IPS-18a (cell line): ENCODE data around the gene EP300.

Experiments used
- H3K27ac ChIP-seq: one replicate; pipeline ENCODE4 v1.5.1; 2013; ENCODE audit warnings: low read length
- H3K27me3 ChIP-seq: one replicate; pipeline ENCODE4 v1.6.1; 2013; ENCODE audit warnings: mild to moderate bottlenecking, low read length; ENCODE audit not compliant: control insufficient read depth, insufficient read depth
- H3K36me3 ChIP-seq: one replicate; pipeline ENCODE4 v1.6.1; 2013; ENCODE audit warnings: low read depth, low read length; ENCODE audit not compliant: control insufficient read depth
- H3K4me1 ChIP-seq: one replicate; pipeline ENCODE4 v1.6.1; 2013; ENCODE audit warnings: low read depth, low read length; ENCODE audit not compliant: control insufficient read depth
- H3K4me3 ChIP-seq: one replicate; pipeline ENCODE4 v1.5.1; 2013; ENCODE audit warnings: low read length
- H3K9ac ChIP-seq: one replicate; pipeline ENCODE4 v1.6.1; 2013; ENCODE audit warnings: mild to moderate bottlenecking, low read length, moderate library complexity
- H3K9me3 ChIP-seq: one replicate; pipeline ENCODE4 v1.6.1; 2013; ENCODE audit warnings: low read depth, low read length; ENCODE audit not compliant: control insufficient read depth

The EP300 gene

GRCh38 chr22:41193829-41194228 is 101.4 kb downstream of the EP300 start:
- H3K27me3 ChIP-seq = peaks cover 24% of the 10 kb centered on the region
- no peaks in the 10 kb centered on the region for H3K36me3 ChIP-seq
- no peaks in the 10 kb centered on the region for H3K9me3 ChIP-seq
- H3K4me1 ChIP-seq = no peaks in the 10 kb centered on the region
- no peak overlapping the region for H3K4me3 ChIP-seq
- no peak overlapping the region for H3K27ac ChIP-seq
- H3K9ac ChIP-seq = no peak overlapping the region

- no peaks in the 10 kb centered on the region for H3K9me3 ChIP-seq
- H3K27ac ChIP-seq = no peak overlapping the region
- peaks cover 34% of the 10 kb centered on the region for H3K27me3 ChIP-seq
- no peaks in the 10 kb centered on the region for H3K36me3 ChIP-seq
- H3K4me3 ChIP-seq = peak overlapping the region; percentile 75
- H3K9ac ChIP-seq = no peak overlapping the region
- no peaks in the 10 kb centered on the region for H3K4me1 ChIP-seq
These were observed 104.9 kb downstream of the EP300 start for GRCh38 chr22:41197038-41197972.

GRCh38 chr22:41198027-41198580 is 105.7 kb downstream of the EP300 start:
- Histone ChIP-seq H3K27me3 (peaks cover 34% of the 10 kb centered on the region), H3K9ac (no peak overlapping the region), H3K27ac (no peak overlapping the region), H3K36me3 (no peaks in the 10 kb centered on the region), H3K4me3 (peak overlapping the region; percentile 75), H3K9me3 (no peaks in the 10 kb centered on the region), H3K4me1 (no peaks in the 10 kb centered on the region)

GRCh38 chr22:41201141-41201540 is 108.7 kb downstream of the EP300 start:
- no peaks in the 10 kb centered on the region for H3K4me1 ChIP-seq
- H3K9ac ChIP-seq = no peak overlapping the region
- no peak overlapping the region for H3K27ac ChIP-seq
- peaks cover 33% of the 10 kb centered on the region for H3K27me3 ChIP-seq
- no peak overlapping the region for H3K4me3 ChIP-seq
- no peaks in the 10 kb centered on the region for H3K9me3 ChIP-seq
- H3K36me3 ChIP-seq = no peaks in the 10 kb centered on the region

- no peak overlapping the region for H3K4me3 ChIP-seq
- H3K9me3 ChIP-seq = no peaks in the 10 kb centered on the region
- peaks cover 18% of the 10 kb centered on the region for H3K27me3 ChIP-seq
- H3K4me1 ChIP-seq = no peaks in the 10 kb centered on the region
- H3K36me3 ChIP-seq = no peaks in the 10 kb centered on the region
- H3K27ac ChIP-seq = no peak overlapping the region
- H3K9ac ChIP-seq = no peak overlapping the region
These were observed 110.7 kb downstream of the EP300 start for GRCh38 chr22:41203118-41203517.

- Histone ChIP-seq H3K27ac (no peak overlapping the region), H3K4me3 (no peak overlapping the region)
These were observed 111.7 kb downstream of the EP300 start for GRCh38 chr22:41204066-41204465.

GRCh38 chr22:41204992-41205900 is 112.9 kb downstream of the EP300 start, which contains the start of gene L3MBTL2:
L3MBTL2 (plus strand) TSS chr22:41205312; CDS start chr22:41205363, 51 bp downstream.
- no peaks in the 10 kb centered on the region for H3K4me1 ChIP-seq
- no peaks in the 10 kb centered on the region for H3K9me3 ChIP-seq
- H3K27me3 ChIP-seq = no peaks in the 10 kb centered on the region
- no peaks in the 10 kb centered on the region for H3K36me3 ChIP-seq
- peak within 1 kb of the TSS; percentile 76 for H3K9ac ChIP-seq
- H3K4me3 ChIP-seq = peak within 1 kb of the TSS; percentile 73
- peak within 1 kb of the TSS; percentile 38 for H3K27ac ChIP-seq

More at GRCh38 chr22:41204066-41204465, 111.7 kb downstream of the EP300 start:
- Histone ChIP-seq H3K36me3 (no peaks in the 10 kb centered on the region), H3K4me1 (no peaks in the 10 kb centered on the region), H3K27me3 (peaks cover 8% of the 10 kb centered on the region), H3K9ac (no peak overlapping the region), H3K9me3 (no peaks in the 10 kb centered on the region)

- no peak overlapping the region for H3K4me3 ChIP-seq
- no peak overlapping the region for H3K27ac ChIP-seq
- no peaks in the 10 kb centered on the region for H3K27me3 ChIP-seq
- H3K9ac ChIP-seq = no peak overlapping the region
- H3K9me3 ChIP-seq = no peaks in the 10 kb centered on the region
- no peaks in the 10 kb centered on the region for H3K4me1 ChIP-seq
- H3K36me3 ChIP-seq = no peaks in the 10 kb centered on the region
These were observed 114.3 kb downstream of the EP300 start for GRCh38 chr22:41206719-41207118.

GRCh38 chr22:41215409-41215808 is 123.0 kb downstream of the EP300 start:
- peaks cover 24% of the 10 kb centered on the region for H3K36me3 ChIP-seq
- no peak overlapping the region for H3K4me3 ChIP-seq

GRCh38 chr22:41215926-41216325 is 123.5 kb downstream of the EP300 start:
- H3K9me3 ChIP-seq = no peaks in the 10 kb centered on the region
- no peaks in the 10 kb centered on the region for H3K27me3 ChIP-seq
- peaks cover 24% of the 10 kb centered on the region for H3K36me3 ChIP-seq
- H3K4me3 ChIP-seq = no peak overlapping the region
- H3K4me1 ChIP-seq = peaks cover 18% of the 10 kb centered on the region
- H3K9ac ChIP-seq = no peak overlapping the region
- H3K27ac ChIP-seq = no peak overlapping the region

More at GRCh38 chr22:41215409-41215808, 123.0 kb downstream of the EP300 start:
- Histone ChIP-seq H3K9me3 (no peaks in the 10 kb centered on the region), H3K27ac (no peak overlapping the region), H3K4me1 (peaks cover 18% of the 10 kb centered on the region), H3K27me3 (no peaks in the 10 kb centered on the region), H3K9ac (no peak overlapping the region)

- H3K9me3 ChIP-seq = no peaks in the 10 kb centered on the region
- H3K27ac ChIP-seq = no peak overlapping the region
- peaks cover 18% of the 10 kb centered on the region for H3K4me1 ChIP-seq
- no peaks in the 10 kb centered on the region for H3K27me3 ChIP-seq
- H3K36me3 ChIP-seq = peaks cover 25% of the 10 kb centered on the region
- no peak overlapping the region for H3K4me3 ChIP-seq
- H3K9ac ChIP-seq = no peak overlapping the region
These were observed 124.6 kb downstream of the EP300 start for GRCh38 chr22:41216984-41217383.
